B cell (primary cell): ENCODE data around the gene OGT.

Source experiments
- CTCF ChIP-seq: fragments of 200-600 bp; IDR thresholded peaks from one replicate; pipeline ENCODE4 v1.8.0; 2022; ENCODE audit warnings: antibody characterized with exemption, mild to moderate bottlenecking
- EZH2 ChIP-seq: IDR thresholded peaks from 2 replicates; pipeline ENCODE4 v1.6.1; 2012; ENCODE audit warnings: borderline replicate concordance, low read depth, mild to moderate bottlenecking, moderate library complexity, low read length; ENCODE audit not compliant: insufficient read depth, poor library complexity, severe bottlenecking

GRCh38 chrX:71617742-71618141 is 84.8 kb downstream of the OGT start:
- no peak for TF ChIP-seq CTCF
- no peak for TF ChIP-seq EZH2
